Measurements from ENCODE around the gene PIGR. TPM values are rescaled to one million over a fixed set of nuclear protein-coding genes. Genes with fewer than 3 reads are reported as not detected.

PIGR gene
- total and polyA plus RNA-seq, 2 of the 4 experiments (the other 2 are of a cell fraction), result not detected

- intact Hi-C loops (cut with micrococcal nuclease), result no loop called here
- peak; percentile 85 for ATAC-seq (ENCODE audit: low read depth)
- Histone ChIP-seq H3K4me1 (ENCODE audit: control insufficient read depth, insufficient read depth, low read length) (peaks cover 27% of the 10 kb centered on the region), H2BK120ac (ENCODE audit: low read depth, low read length) (peak overlapping the region; percentile 98), H3K9ac (ENCODE audit: low read depth, low read length) (no peak overlapping the region), H3K27me3 (ENCODE audit: control insufficient read depth, insufficient read depth, low read length) (no peaks in the 10 kb centered on the region), H2BK20ac (ENCODE audit: low read depth, low read length) (peak overlapping the region; percentile 95), H3K23ac (ENCODE audit: low read depth, low read length) (peak overlapping the region; percentile 84), H4K5ac (ENCODE audit: low read depth, low read length) (peak overlapping the region; percentile 94), H3K9me3 (ENCODE audit: control insufficient read depth, insufficient read depth, low read length) (no peaks in the 10 kb centered on the region), H2BK5ac (ENCODE audit: low read depth, low read length, poor library complexity, severe bottlenecking) (peak overlapping the region; percentile 87), H2AK9ac (replicated peaks; ENCODE audit: low read depth, low read length, poor library complexity) (peak overlapping the region; percentile 80), H2AFZ (replicated peaks; ENCODE audit: low read length, poor library complexity) (peak overlapping the region; percentile 77), H2AK5ac (ENCODE audit: low read depth, low read length) (peak overlapping the region; percentile 97), H2BK15ac (ENCODE audit: low read depth, low read length) (peak overlapping the region; percentile 97; the same call in 2 of the 3 replicates), H3K79me1 (ENCODE audit: low read depth in 1 of 2, low read length in 2 of 2) (peaks cover 0 to 23% of the 10 kb centered on the region in 2 experiments; a peak in 1 of 4 replicates), H3K4me2 (ENCODE audit: low read depth, low read length) (peak overlapping the region; percentile 60; the same call in 1 of the 2 replicates), H3K4me3 (ENCODE audit: insufficient read depth, low read depth, low read length) (no peak overlapping the region), H3K9me1 (ENCODE audit: insufficient read depth, low read length) (peaks cover 29% of the 10 kb centered on the region), H3K36me3 (ENCODE audit: control insufficient read depth, insufficient read depth, low read length) (no peaks in the 10 kb centered on the region), H3K56ac (ENCODE audit: extremely low read depth, insufficient read depth, low read length) (peak overlapping the region; percentile 50; the same call in 1 of the 2 replicates), H3K4ac (ENCODE audit: low read depth, low read length) (peak overlapping the region; percentile 96), H3K18ac (ENCODE audit: low read depth, low read length) (peak overlapping the region; percentile 78), H4K8ac (ENCODE audit: low read depth in 2 of 2, low read length in 2 of 2) (peak overlapping the region; percentile 38 to 88), H4K91ac (ENCODE audit: insufficient read depth, low read depth, low read length) (peak overlapping the region; percentile 94), H3K14ac (replicated peaks; ENCODE audit: low read depth, low read length) (peak overlapping the region; percentile 88), H4K20me1 (ENCODE audit: insufficient read depth, low read length) (no peaks in the 10 kb centered on the region), H3K27ac (ENCODE audit: insufficient read depth, low read length) (peak overlapping the region; percentile 85)
- POLR2A ChIA-PET (ENCODE audit: unreplicated experiment), result no interaction called here
- TF ChIP-seq RFX5 (IDR thresholded peaks at IDR 0.05; ENCODE audit: low read depth, low read length) (no peak), FOS (IDR thresholded peaks at IDR 0.05; ENCODE audit: low read depth, low read length) (peak; percentile 46)
- peak; percentile 71 for DNase-seq
- CTCF ChIA-PET, result interaction anchor here (0.6 kb wide), 1 partner anchor 1565 kb away, joined by 4 read pairs; no protein-coding TSS in a partner anchor
- 95 to 97% methylated on average over 2 to 3 of the region's 11 CpGs for WGBS, 2 experiments (ENCODE audit: extremely low coverage in 2 of 2, insufficient read length in 1 of 2)
- in situ Hi-C loops (cut with MboI; ENCODE audit: low sequenced_read_pairs), result no loop called here
- dilution Hi-C loops (cut with HindIII; ENCODE audit: low sequenced_read_pairs, unreplicated experiment), result no loop called here
- BruUV-seq (replicated peaks), result no TSS peak
These were observed 48.0 kb downstream of the PIGR start for GRCh38 chr1:206898089-206898914.

Measured in IMR-90 (cell line).